HepG2 (cell line): ENCODE measurements around the gene SYTL2. TPM values are rescaled to one million over a fixed set of nuclear protein-coding genes. Genes with fewer than 3 reads are reported as not detected.

Experiments
- CEBPB ChIP-seq: IDR thresholded peaks from 2 replicates; pipeline ENCODE4 v1.6.1; 2011; ENCODE audit warnings: low read depth, low read length, improper control_type of control experiment, borderline replicate concordance
- HNRNPL ChIP-seq: fragments of 200-400 bp; formaldehyde crosslinking; IDR thresholded peaks from 2 replicates; pipeline ENCODE4 v1.6.1; 2017; ENCODE audit warnings: mild to moderate bottlenecking, low read depth, low read length
- HNRNPLL ChIP-seq: fragments of 200-400 bp; formaldehyde crosslinking; IDR thresholded peaks from 2 replicates; pipeline ENCODE4 v1.6.1; 2017; ENCODE audit warnings: mild to moderate bottlenecking, low read depth, low read length; ENCODE audit not compliant: poor library complexity, severe bottlenecking
- IRF2 ChIP-seq: IDR thresholded peaks from 2 replicates; pipeline ENCODE4 v1.6.1; 2018; ENCODE audit warnings: missing genetic modification reagents, missing compliant biosample characterization
- KLF9 ChIP-seq: IDR thresholded peaks from 2 replicates; pipeline ENCODE4 v1.6.1; 2016; ENCODE audit warnings: low read depth
- NFE2L1 ChIP-seq: sonication (generic); formaldehyde crosslinking; IDR thresholded peaks from 2 replicates; pipeline ENCODE4 v1.4.0; 2020; ENCODE audit warnings: missing genetic modification reagents, mild to moderate bottlenecking, borderline replicate concordance
- SRF ChIP-seq: IDR thresholded peaks from 2 replicates; pipeline ENCODE4 v1.6.1; 2011; ENCODE audit warnings: mild to moderate bottlenecking, low read depth, low read length, moderate library complexity
- SSRP1 ChIP-seq: IDR thresholded peaks from 2 replicates; pipeline ENCODE4 v1.6.1; 2016; ENCODE audit warnings: control low read depth
- STAT5B ChIP-seq: sonication (generic); formaldehyde crosslinking; IDR thresholded peaks from 2 replicates; pipeline ENCODE4 v1.4.0; 2020; ENCODE audit warnings: missing genetic modification reagents
- YY1 ChIP-seq: IDR thresholded peaks from 2 replicates; pipeline ENCODE4 v1.6.1; 2011; ENCODE audit warnings: low read length, low read depth, moderate library complexity, mild to moderate bottlenecking; ENCODE audit not compliant: insufficient read depth, insufficient replicate concordance
- ZBTB21 ChIP-seq: sonication (generic); formaldehyde crosslinking; IDR thresholded peaks from 2 replicates; pipeline ENCODE4 v1.4.0; 2020; ENCODE audit warnings: missing genetic modification reagents
- ZFP90 ChIP-seq: sonication (generic); formaldehyde crosslinking; IDR thresholded peaks from 2 replicates; pipeline ENCODE4 v1.8.0; 2022; ENCODE audit warnings: missing genetic modification reagents, mild to moderate bottlenecking, inconsistent platforms, borderline replicate concordance
- ZNF556 ChIP-seq: sonication (generic); formaldehyde crosslinking; IDR thresholded peaks from 2 replicates; pipeline ENCODE4 v1.4.0; 2020; ENCODE audit warnings: mild to moderate bottlenecking, missing genetic modification reagents, borderline replicate concordance
- ZNF605 ChIP-seq: sonication (generic); formaldehyde crosslinking; IDR thresholded peaks from 2 replicates; pipeline ENCODE4 v1.8.0; 2022; ENCODE audit warnings: mild to moderate bottlenecking, missing genetic modification reagents
- ZNF678 ChIP-seq: sonication (generic); formaldehyde crosslinking; IDR thresholded peaks from 2 replicates; pipeline ENCODE4 v1.4.0; 2020; ENCODE audit warnings: mild to moderate bottlenecking, missing genetic modification reagents
- ZNF790 ChIP-seq: sonication (generic); formaldehyde crosslinking; IDR thresholded peaks from 2 replicates; pipeline ENCODE4 v1.8.0; 2022; ENCODE audit warnings: missing genetic modification reagents, mild to moderate bottlenecking, borderline replicate concordance
- ZSCAN22 ChIP-seq: sonication (generic); formaldehyde crosslinking; IDR thresholded peaks from 2 replicates; pipeline ENCODE4 v1.4.0; 2020; ENCODE audit warnings: mild to moderate bottlenecking, missing genetic modification reagents
- polyA plus RNA-seq, 8 experiments: library from polyadenylated mRNA; depleted of rRNA in 3 of 8; stranded (reverse) in 7 of 8; unstranded in 1 of 8; fragments of >200 nt; fragmentation: Illumina TruSeq in 4 of 8; extraction: Trizol in 4 of 8; gene quantifications; 2 replicates each; pipeline versions ENCODE4 v1.2.1 to v1.2.3, GENCODE V29; 2011 to 2016; ENCODE audit warnings: low read depth in 4 of 8, missing spikeins in 1 of 8, mixed read lengths in 1 of 8; ENCODE audit not compliant: insufficient read depth in 1 of 8
- total RNA-seq, 5 experiments: library from RNA; depleted of rRNA; stranded (reverse); fragments of >200 nt; fragmentation: Illumina TruSeq; extraction: Trizol; gene quantifications; 2 replicates each; pipeline ENCODE4 v1.2.3, GENCODE V29; 2016; ENCODE audit warnings: low read depth in 1 of 5
- TF ChIP-seq, protein P1 (sequence below): IDR thresholded peaks from 2 replicates; pipeline ENCODE4 v1.6.1; 2018; ENCODE audit warnings: missing genetic modification reagents, mild to moderate bottlenecking, missing compliant biosample characterization
- TF ChIP-seq, protein P2 (sequence below): sonication (generic); formaldehyde crosslinking; IDR thresholded peaks from 2 replicates; pipeline ENCODE4 v1.4.0; 2020; ENCODE audit warnings: mild to moderate bottlenecking, low read depth, missing genetic modification reagents
- TF ChIP-seq, protein P3 (sequence below): sonication (generic); formaldehyde crosslinking; IDR thresholded peaks from 2 replicates; pipeline ENCODE4 v1.4.0; 2020; ENCODE audit warnings: mild to moderate bottlenecking, missing genetic modification reagents
- TF ChIP-seq, protein P4 (sequence below): sonication (generic); formaldehyde crosslinking; IDR thresholded peaks from 2 replicates; pipeline ENCODE4 v1.4.0; 2020; ENCODE audit warnings: missing genetic modification reagents; ENCODE audit errors: not compliant biosample characterization
- TF ChIP-seq, protein P5 (sequence below): IDR thresholded peaks from 2 replicates; pipeline ENCODE4 v1.6.1; 2016; ENCODE audit warnings: missing compliant biosample characterization, missing genetic modification reagents, borderline replicate concordance

Gene SYTL2
- total and polyA plus RNA-seq, 2 of the 13 experiments (the other 11 are each of a cell fraction or from before 2014, with no cell fraction given): 0.77 to 0.90 TPM

DNA sequence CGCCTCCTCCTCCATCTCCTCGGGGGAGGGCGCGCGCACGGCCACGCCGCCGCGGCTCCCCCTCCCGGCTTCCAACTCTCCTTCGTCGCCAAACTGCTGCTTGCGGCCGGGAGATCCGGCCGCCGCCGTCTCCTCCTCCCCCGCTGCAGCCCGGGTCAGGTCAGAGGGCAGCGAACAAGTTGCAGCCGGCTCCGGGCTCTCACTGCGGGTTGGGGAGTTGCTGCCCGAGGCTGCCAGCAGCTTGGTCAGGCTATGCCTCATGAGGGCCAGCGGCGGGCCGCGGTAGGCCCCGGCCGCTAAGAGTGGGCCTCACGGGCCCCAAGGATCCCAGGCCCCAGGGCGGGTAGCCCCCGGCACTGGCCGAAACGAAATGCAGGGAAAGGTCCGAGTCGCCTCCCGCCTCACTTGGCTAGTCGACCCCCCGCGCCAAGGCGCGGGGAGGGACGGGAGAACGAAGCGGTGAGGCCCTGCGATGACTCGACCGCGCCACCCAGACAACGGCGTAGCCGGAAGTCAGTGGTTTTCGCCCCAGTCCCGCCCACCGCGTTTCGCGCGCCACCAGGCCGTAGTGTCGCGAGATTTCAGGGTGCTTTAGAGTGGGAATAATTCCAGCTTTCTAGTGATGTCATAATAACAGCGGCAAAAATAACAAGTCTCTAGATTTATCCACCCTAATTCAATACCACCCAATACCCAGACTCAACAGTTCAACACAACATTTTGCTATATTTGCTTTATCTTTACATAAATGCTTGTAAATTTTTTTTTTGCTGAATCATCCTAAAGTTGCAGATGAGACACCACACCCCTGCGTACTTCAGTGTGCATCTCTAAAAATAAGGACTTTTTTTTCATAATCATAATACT lies 146.1 kb downstream of the SYTL2 start, which contains the start of gene CREBZF (continued):
- TF ChIP-seq ZFP90 (peak; percentile 20; the same call in 1 of the 2 replicates), HNRNPLL (peak; percentile 58), ZNF605 (CRISPR knock-in tag) (peak; percentile 93), NFE2L1 (CRISPR knock-in tag) (peak; percentile 86; the same call in 1 of the 2 replicates), SRF (no peak), HNRNPL (peak; percentile 38; the same call in 1 of the 2 replicates), ZNF790 (peak; percentile 21; the same call in 1 of the 2 replicates), IRF2 (CRISPR knock-in tag) (peak; percentile 67; the same call in 1 of the 2 replicates), KLF9 (CRISPR knock-in tag) (peak; percentile 50; the same call in 1 of the 2 replicates), ZBTB21 (CRISPR knock-in tag) (peak; percentile 66; the same call in 1 of the 2 replicates), ZNF678 (CRISPR knock-in tag) (peak; percentile 63; the same call in 1 of the 2 replicates), CEBPB (no peak), ZSCAN22 (no peak), SSRP1 (CRISPR knock-in tag) (no peak), YY1 (peak; percentile 20), ZNF556 (peak; percentile 38; the same call in 1 of the 2 replicates), STAT5B (CRISPR knock-in tag) (0 out of 2 replicates have a peak, but pooled peaks have one; percentile 22)
- TF ChIP-seq, protein P1, sequence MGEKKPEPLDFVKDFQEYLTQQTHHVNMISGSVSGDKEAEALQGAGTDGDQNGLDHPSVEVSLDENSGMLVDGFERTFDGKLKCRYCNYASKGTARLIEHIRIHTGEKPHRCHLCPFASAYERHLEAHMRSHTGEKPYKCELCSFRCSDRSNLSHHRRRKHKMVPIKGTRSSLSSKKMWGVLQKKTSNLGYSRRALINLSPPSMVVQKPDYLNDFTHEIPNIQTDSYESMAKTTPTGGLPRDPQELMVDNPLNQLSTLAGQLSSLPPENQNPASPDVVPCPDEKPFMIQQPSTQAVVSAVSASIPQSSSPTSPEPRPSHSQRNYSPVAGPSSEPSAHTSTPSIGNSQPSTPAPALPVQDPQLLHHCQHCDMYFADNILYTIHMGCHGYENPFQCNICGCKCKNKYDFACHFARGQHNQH (CRISPR knock-in tag): peak; percentile 74
- TF ChIP-seq, protein P2, sequence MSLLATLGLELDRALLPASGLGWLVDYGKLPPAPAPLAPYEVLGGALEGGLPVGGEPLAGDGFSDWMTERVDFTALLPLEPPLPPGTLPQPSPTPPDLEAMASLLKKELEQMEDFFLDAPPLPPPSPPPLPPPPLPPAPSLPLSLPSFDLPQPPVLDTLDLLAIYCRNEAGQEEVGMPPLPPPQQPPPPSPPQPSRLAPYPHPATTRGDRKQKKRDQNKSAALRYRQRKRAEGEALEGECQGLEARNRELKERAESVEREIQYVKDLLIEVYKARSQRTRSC: 0 out of 2 replicates have a peak, but pooled peaks have one; percentile 42
- TF ChIP-seq, protein P3, sequence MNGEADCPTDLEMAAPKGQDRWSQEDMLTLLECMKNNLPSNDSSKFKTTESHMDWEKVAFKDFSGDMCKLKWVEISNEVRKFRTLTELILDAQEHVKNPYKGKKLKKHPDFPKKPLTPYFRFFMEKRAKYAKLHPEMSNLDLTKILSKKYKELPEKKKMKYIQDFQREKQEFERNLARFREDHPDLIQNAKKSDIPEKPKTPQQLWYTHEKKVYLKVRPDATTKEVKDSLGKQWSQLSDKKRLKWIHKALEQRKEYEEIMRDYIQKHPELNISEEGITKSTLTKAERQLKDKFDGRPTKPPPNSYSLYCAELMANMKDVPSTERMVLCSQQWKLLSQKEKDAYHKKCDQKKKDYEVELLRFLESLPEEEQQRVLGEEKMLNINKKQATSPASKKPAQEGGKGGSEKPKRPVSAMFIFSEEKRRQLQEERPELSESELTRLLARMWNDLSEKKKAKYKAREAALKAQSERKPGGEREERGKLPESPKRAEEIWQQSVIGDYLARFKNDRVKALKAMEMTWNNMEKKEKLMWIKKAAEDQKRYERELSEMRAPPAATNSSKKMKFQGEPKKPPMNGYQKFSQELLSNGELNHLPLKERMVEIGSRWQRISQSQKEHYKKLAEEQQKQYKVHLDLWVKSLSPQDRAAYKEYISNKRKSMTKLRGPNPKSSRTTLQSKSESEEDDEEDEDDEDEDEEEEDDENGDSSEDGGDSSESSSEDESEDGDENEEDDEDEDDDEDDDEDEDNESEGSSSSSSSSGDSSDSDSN: peak; percentile 86
- TF ChIP-seq, protein P4, sequence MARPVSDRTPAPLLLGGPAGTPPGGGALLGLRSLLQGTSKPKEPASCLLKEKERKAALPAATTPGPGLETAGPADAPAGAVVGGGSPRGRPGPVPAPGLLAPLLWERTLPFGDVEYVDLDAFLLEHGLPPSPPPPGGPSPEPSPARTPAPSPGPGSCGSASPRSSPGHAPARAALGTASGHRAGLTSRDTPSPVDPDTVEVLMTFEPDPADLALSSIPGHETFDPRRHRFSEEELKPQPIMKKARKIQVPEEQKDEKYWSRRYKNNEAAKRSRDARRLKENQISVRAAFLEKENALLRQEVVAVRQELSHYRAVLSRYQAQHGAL (CRISPR knock-in tag): no peak
- TF ChIP-seq, protein P5, sequence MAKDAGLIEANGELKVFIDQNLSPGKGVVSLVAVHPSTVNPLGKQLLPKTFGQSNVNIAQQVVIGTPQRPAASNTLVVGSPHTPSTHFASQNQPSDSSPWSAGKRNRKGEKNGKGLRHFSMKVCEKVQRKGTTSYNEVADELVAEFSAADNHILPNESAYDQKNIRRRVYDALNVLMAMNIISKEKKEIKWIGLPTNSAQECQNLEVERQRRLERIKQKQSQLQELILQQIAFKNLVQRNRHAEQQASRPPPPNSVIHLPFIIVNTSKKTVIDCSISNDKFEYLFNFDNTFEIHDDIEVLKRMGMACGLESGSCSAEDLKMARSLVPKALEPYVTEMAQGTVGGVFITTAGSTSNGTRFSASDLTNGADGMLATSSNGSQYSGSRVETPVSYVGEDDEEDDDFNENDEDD: peak; percentile 96
